Smooth muscle cell (in vitro differentiated cells): Measurements from ENCODE around the gene ZFX. TPM values are rescaled to one million over a fixed set of nuclear protein-coding genes. Genes with fewer than 3 reads are reported as not detected.

Experiments
- DNase-seq: peaks from one replicate; lab custom pipeline; 2025; ENCODE audit not compliant: unreplicated experiment; lab: John Stamatoyannopoulos, UW
- H2AFZ ChIP-seq: fragments of 200-600 bp; sonication (generic); 2 replicates; pipeline ENCODE4 v1.6.0; 2016; ENCODE audit warnings: antibody characterized with exemption, low read depth, mild to moderate bottlenecking
- H3F3A ChIP-seq: fragments of 200-600 bp; sonication (generic); 2 replicates; pipeline ENCODE4 v1.6.0; 2017; ENCODE audit warnings: antibody characterized with exemption, low read depth
- H3K27ac ChIP-seq: fragments of 200-600 bp; sonication (generic); 2 replicates; pipeline ENCODE4 v1.5.1; 2016; ENCODE audit warnings: low read depth, mild to moderate bottlenecking
- H3K27me3 ChIP-seq: fragments of 200-600 bp; sonication (generic); 2 replicates; pipeline ENCODE4 v1.6.1; 2016; ENCODE audit warnings: low read depth, mild to moderate bottlenecking
- H3K36me3 ChIP-seq: fragments of 200-600 bp; sonication (generic); 2 replicates; pipeline ENCODE4 v1.5.1; 2016; ENCODE audit warnings: low read depth
- H3K4me1 ChIP-seq: fragments of 200-600 bp; sonication (generic); 2 replicates; pipeline ENCODE4 v1.5.1; 2016; ENCODE audit warnings: low read depth
- H3K4me2 ChIP-seq: fragments of 200-600 bp; sonication (generic); 2 replicates; pipeline ENCODE4 v1.6.0; 2016; ENCODE audit warnings: mild to moderate bottlenecking
- H3K4me3 ChIP-seq: fragments of 200-600 bp; sonication (generic); 2 replicates; pipeline ENCODE4 v1.5.1; 2016; ENCODE audit warnings: mild to moderate bottlenecking
- H3K79me2 ChIP-seq: fragments of 200-600 bp; sonication (generic); 2 replicates; pipeline ENCODE4 v1.6.0; 2016; ENCODE audit warnings: low read depth, mild to moderate bottlenecking
- H3K9ac ChIP-seq: fragments of 200-600 bp; sonication (generic); 2 replicates; pipeline ENCODE4 v1.6.0; 2016; ENCODE audit warnings: low read depth
- H3K9me3 ChIP-seq: fragments of 200-600 bp; sonication (generic); replicated peaks from 2 replicates; pipeline ENCODE4 v1.5.1; 2016; ENCODE audit warnings: low read depth
- H4K20me1 ChIP-seq: fragments of 200-600 bp; sonication (generic); 2 replicates; pipeline ENCODE4 v1.6.0; 2016; ENCODE audit warnings: low read depth
- WGBS: methylation state at CpG from one replicate; pipeline ENCODE4 v1.1.7; 2016; ENCODE audit warnings: low lambda C conversion rate; 5-methylcytosine and 5-hydroxymethylcytosine counted together
- polyA plus RNA-seq: library from polyadenylated mRNA; unstranded; fragments of >200 nt; fragmentation: Nextera tagmentation; extraction: Ambion mirVana; gene quantifications from 2 replicates; pipeline ENCODE4 v1.2.1, GENCODE V29; 2016
- small RNA-seq: library from RNA; depleted of rRNA; stranded (forward); fragments of <200 nt; gene quantifications from one replicate; pipeline ENCODE3, GENCODE V24; 2014
- total RNA-seq: library from RNA; depleted of rRNA; stranded (reverse); fragments of >200 nt; gene quantifications from 2 replicates; pipeline ENCODE4 v1.2.3, GENCODE V29; 2014
- TF ChIP-seq, protein P1 (sequence below): fragments of 200-600 bp; sonication (generic); IDR thresholded peaks from 2 replicates; pipeline ENCODE4 v1.5.1; 2017; ENCODE audit warnings: borderline replicate concordance, mild to moderate bottlenecking, antibody characterized with exemption; ENCODE audit not compliant: insufficient read depth, poor library complexity, severe bottlenecking

Gene ZFX
- total and polyA plus RNA-seq, 2 experiments from 2014 or later = 17.1 to 52.9 TPM

DNA sequence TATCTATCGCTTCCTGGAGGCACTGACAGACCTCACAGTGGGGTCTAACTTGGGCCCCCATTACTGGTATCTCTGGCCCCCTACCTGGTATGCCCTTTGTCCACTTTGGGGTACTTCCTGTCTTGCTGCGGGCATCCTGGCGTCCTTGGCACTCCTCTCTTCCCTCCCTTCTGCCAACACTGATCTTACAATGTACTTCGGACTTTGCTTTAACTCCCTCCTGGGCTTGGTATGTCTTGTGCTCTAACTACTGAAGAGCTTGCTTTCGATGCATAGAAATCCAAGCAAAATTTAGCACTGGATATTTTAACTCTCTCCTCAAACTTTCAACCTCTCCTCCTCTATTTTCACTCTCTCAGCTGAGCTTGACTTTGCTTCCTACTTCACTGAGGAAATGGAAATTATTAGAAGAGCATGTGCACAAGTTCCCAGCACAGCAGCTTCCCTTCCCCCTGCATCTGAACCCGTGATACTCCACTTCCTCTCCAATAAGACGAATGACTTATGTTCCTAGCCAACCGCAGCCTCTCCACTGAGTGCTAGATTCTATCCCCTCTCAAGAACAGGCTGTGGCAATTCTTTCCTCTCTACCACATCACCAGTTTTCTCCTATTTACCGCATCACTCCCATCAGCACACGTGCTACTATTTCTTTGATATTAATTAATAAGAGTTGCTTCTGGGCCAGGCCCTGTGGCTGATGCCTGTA, 111.5 kb downstream of the ZFX start:
- Histone ChIP-seq H3K9me3 (no peaks in the 10 kb centered on the region), H2AFZ (no peak overlapping the region), H3K4me2 (peak overlapping the region; percentile 56), H3K79me2 (no peaks in the 10 kb centered on the region), H4K20me1 (no peaks in the 10 kb centered on the region), H3K9ac (no peak overlapping the region), H3K27me3 (no peaks in the 10 kb centered on the region), H3K27ac (peak overlapping the region; percentile 40), H3K4me1 (no peaks in the 10 kb centered on the region), H3K4me3 (no peak overlapping the region), H3F3A (no peaks in the 10 kb centered on the region), H3K36me3 (no peaks in the 10 kb centered on the region)
- DNase-seq = no peak
- TF ChIP-seq, protein P1, sequence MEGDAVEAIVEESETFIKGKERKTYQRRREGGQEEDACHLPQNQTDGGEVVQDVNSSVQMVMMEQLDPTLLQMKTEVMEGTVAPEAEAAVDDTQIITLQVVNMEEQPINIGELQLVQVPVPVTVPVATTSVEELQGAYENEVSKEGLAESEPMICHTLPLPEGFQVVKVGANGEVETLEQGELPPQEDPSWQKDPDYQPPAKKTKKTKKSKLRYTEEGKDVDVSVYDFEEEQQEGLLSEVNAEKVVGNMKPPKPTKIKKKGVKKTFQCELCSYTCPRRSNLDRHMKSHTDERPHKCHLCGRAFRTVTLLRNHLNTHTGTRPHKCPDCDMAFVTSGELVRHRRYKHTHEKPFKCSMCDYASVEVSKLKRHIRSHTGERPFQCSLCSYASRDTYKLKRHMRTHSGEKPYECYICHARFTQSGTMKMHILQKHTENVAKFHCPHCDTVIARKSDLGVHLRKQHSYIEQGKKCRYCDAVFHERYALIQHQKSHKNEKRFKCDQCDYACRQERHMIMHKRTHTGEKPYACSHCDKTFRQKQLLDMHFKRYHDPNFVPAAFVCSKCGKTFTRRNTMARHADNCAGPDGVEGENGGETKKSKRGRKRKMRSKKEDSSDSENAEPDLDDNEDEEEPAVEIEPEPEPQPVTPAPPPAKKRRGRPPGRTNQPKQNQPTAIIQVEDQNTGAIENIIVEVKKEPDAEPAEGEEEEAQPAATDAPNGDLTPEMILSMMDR = no peak
- 68% methylated on average over 10 of the region's 10 CpGs for WGBS

DNA sequence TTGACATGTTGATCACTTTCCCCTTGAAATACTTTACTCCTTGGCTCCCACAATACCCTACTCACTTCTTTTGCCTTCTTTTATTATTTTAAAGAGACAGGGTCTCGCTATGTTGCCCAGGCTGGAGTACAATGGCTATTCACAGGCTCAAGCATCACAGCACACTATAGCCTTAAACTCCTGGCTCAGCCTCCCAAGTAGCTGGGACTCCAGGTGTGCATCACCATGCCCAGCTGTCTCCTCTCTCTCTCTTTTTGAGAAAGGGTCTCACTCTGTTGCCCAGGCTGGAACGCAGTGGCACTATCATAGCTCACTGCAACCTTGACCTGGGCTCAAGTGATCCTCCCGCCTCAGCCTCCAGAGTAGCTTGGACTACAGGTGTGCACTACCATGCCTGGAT, 112.8 kb downstream of the ZFX start:
- no peak for DNase-seq
- Histone ChIP-seq H3K27ac (no peak overlapping the region), H4K20me1 (no peaks in the 10 kb centered on the region), H3K27me3 (no peaks in the 10 kb centered on the region), H2AFZ (no peak overlapping the region), H3K4me3 (no peak overlapping the region), H3K79me2 (no peaks in the 10 kb centered on the region), H3K36me3 (no peaks in the 10 kb centered on the region), H3K9ac (no peak overlapping the region), H3K4me1 (no peaks in the 10 kb centered on the region), H3K4me2 (no peak overlapping the region), H3F3A (no peaks in the 10 kb centered on the region), H3K9me3 (no peaks in the 10 kb centered on the region)
- TF ChIP-seq, protein P1 = no peak
- WGBS = 99% methylated on average over 3 of the region's 3 CpGs

DNA sequence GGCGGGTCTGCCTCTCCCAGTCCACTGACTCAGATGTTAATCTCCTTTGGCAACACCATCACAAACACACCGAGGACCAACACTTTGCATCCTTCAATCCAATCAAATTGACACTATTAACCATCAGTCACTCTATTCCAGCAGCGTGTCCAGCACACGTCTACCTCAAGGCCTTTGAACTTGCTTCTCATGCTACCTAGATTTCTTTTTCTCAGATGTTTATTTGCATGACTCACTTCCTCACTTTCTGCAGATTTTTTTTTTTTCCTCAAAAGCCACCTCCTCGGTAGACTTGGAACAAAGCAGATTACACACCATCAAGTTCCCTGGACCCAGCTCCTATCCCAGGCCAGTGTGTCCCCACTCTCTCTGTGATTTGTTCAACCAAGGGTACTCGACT, 114.9 kb downstream of the ZFX start:
- no peak for DNase-seq
- H3F3A ChIP-seq = no peaks in the 10 kb centered on the region
- no peaks in the 10 kb centered on the region for H4K20me1 ChIP-seq
- no peak overlapping the region for H2AFZ ChIP-seq
- H3K4me3 ChIP-seq = no peak overlapping the region
- 63% methylated on average over 6 of the region's 6 CpGs for WGBS
- H3K27me3 ChIP-seq = no peaks in the 10 kb centered on the region
- no peak overlapping the region for H3K27ac ChIP-seq
- H3K36me3 ChIP-seq = no peaks in the 10 kb centered on the region
- TF ChIP-seq, protein P1 = no peak
- no peak overlapping the region for H3K4me2 ChIP-seq
- H3K79me2 ChIP-seq = no peaks in the 10 kb centered on the region
- no peaks in the 10 kb centered on the region for H3K9me3 ChIP-seq
- no peaks in the 10 kb centered on the region for H3K4me1 ChIP-seq
- H3K9ac ChIP-seq = no peak overlapping the region

Small RNA genes within 50 kb of the gene (small RNA-seq; reads per million reads assigned to genes)
- not detected for gene RF00263

Other genes with a start within 250 kb of the ZFX start
- gene APOO, start 241.8 kb upstream of the ZFX start, total RNA-seq = 38.5 and 38.7 TPM in 2 replicates
- 54.0 and 54.3 TPM in 2 replicates for gene APOO, start 241.8 kb upstream of the ZFX start, polyA plus RNA-seq
- gene CXorf58, start 241.7 kb upstream of the ZFX start, total RNA-seq = not detected in 2 replicates
- gene CXorf58, start 241.7 kb upstream of the ZFX start, polyA plus RNA-seq = 0.45 TPM in 1 of 2 replicates, not detected in the other
- gene KLHL15, start 122.5 kb upstream of the ZFX start, total RNA-seq = 53.3 and 70.4 TPM in 2 replicates
- gene KLHL15, start 122.5 kb upstream of the ZFX start, polyA plus RNA-seq = 14.0 and 16.8 TPM in 2 replicates
- 226 and 240 TPM in 2 replicates for gene EIF2S3, start 94.8 kb upstream of the ZFX start, total RNA-seq
- 54.0 and 62.6 TPM in 2 replicates for gene EIF2S3, start 94.8 kb upstream of the ZFX start, polyA plus RNA-seq
- 0.45 TPM in 1 of 2 replicates, not detected in the other for gene SUPT20HL2, start 164.3 kb downstream of the ZFX start, total RNA-seq
- not detected in 2 replicates for gene SUPT20HL2, start 164.3 kb downstream of the ZFX start, polyA plus RNA-seq
- gene SUPT20HL1, start 210.9 kb downstream of the ZFX start, total RNA-seq = not detected in 2 replicates
- not detected in 2 replicates for gene SUPT20HL1, start 210.9 kb downstream of the ZFX start, polyA plus RNA-seq